ENCODE measurements around the gene MEN1. TPM values are rescaled to one million over a fixed set of nuclear protein-coding genes. Genes with fewer than 3 reads are reported as not detected.

MEN1 gene
- total RNA-seq, 2 donors from 2014 or later: 11.6 to 16.0 TPM

DNA sequence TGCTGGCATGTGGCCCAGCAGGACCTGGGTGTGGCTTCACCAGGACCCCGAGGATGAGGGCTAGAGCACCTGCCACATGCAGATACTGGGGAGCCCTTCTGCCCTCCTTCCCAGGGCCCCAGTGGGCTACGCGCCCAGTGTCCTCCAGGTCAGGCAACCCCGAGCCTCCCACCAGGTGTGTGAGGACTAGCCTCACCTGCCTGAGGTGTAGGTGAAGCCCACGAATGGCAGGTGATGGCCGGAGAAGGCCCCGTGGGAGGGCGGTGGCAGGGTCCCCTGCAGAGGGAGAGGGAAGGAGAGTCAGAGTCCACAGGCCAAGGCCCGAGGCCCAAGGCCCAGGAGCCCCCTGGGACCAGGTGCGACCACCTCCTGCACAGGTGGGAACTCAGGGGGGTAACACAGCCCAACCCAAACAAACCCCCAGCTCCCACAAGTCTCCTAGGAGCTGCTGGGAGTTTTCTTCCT is 27.6 kb upstream of the MEN1 start:
- TF ChIP-seq, protein P1, sequence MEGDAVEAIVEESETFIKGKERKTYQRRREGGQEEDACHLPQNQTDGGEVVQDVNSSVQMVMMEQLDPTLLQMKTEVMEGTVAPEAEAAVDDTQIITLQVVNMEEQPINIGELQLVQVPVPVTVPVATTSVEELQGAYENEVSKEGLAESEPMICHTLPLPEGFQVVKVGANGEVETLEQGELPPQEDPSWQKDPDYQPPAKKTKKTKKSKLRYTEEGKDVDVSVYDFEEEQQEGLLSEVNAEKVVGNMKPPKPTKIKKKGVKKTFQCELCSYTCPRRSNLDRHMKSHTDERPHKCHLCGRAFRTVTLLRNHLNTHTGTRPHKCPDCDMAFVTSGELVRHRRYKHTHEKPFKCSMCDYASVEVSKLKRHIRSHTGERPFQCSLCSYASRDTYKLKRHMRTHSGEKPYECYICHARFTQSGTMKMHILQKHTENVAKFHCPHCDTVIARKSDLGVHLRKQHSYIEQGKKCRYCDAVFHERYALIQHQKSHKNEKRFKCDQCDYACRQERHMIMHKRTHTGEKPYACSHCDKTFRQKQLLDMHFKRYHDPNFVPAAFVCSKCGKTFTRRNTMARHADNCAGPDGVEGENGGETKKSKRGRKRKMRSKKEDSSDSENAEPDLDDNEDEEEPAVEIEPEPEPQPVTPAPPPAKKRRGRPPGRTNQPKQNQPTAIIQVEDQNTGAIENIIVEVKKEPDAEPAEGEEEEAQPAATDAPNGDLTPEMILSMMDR (IDR thresholded peaks at IDR 0.05): no peak
- no peaks in the 10 kb centered on the region for H3K36me3 ChIP-seq
- no peak overlapping the region for H3K4me3 ChIP-seq
- H3K27me3 ChIP-seq (replicated peaks; ENCODE audit: insufficient read depth): no peaks in the 10 kb centered on the region
- no peak overlapping the region for H3K27ac ChIP-seq
- no peaks in the 10 kb centered on the region for H3K9me3 ChIP-seq
- ATAC-seq (ENCODE audit: insufficient number of reproducible peaks, low FRiP score, low read depth) (no peak), DNase-seq (ENCODE audit: low spot score) (no peak)
- no peaks in the 10 kb centered on the region for H3K4me1 ChIP-seq (ENCODE audit: control insufficient read depth in 1 of 2, low read depth in 2 of 2)

DNA sequence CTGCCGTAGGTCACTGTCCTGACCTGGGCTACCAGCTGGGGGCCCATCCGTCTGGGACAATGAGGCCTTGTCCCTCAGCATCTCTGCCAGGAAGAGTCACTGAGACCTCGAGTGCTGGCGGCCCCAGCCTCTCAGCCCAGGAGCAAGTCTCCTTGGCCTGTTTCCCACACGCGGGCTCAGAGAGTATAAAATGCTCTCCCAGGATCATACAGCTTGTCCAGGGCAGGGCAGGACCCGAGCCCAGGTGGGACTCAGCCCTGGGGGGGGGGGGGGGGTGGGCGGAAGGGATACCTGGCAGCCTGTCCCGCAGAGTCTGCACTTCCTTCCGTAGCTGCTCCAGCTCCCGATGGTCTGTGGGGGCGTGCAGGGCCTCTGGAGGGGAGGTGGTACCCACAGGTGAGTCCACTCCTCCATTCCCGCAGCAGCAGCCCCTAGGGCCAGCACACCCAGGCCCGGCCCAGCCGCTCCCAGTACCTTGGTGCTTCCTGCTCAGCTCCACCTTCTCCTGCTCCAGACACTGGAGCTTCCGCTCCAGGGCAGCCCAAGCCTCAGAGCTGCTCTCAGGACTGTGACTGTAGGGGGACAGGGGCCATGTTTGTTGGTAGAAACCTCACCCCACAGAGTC is 26.2 kb upstream of the MEN1 start:
- Histone ChIP-seq H3K4me1 (ENCODE audit: control insufficient read depth in 1 of 2, low read depth in 2 of 2) (no peaks in the 10 kb centered on the region), H3K27me3 (replicated peaks; ENCODE audit: insufficient read depth) (no peaks in the 10 kb centered on the region), H3K4me3 (no peak overlapping the region), H3K36me3 (no peaks in the 10 kb centered on the region), H3K9me3 (no peaks in the 10 kb centered on the region), H3K27ac (no peak overlapping the region)
- DNase-seq (ENCODE audit: low spot score) (no peak), ATAC-seq (ENCODE audit: insufficient number of reproducible peaks, low FRiP score, low read depth) (no peak)
- TF ChIP-seq, protein P1 (IDR thresholded peaks at IDR 0.05): no peak

DNA sequence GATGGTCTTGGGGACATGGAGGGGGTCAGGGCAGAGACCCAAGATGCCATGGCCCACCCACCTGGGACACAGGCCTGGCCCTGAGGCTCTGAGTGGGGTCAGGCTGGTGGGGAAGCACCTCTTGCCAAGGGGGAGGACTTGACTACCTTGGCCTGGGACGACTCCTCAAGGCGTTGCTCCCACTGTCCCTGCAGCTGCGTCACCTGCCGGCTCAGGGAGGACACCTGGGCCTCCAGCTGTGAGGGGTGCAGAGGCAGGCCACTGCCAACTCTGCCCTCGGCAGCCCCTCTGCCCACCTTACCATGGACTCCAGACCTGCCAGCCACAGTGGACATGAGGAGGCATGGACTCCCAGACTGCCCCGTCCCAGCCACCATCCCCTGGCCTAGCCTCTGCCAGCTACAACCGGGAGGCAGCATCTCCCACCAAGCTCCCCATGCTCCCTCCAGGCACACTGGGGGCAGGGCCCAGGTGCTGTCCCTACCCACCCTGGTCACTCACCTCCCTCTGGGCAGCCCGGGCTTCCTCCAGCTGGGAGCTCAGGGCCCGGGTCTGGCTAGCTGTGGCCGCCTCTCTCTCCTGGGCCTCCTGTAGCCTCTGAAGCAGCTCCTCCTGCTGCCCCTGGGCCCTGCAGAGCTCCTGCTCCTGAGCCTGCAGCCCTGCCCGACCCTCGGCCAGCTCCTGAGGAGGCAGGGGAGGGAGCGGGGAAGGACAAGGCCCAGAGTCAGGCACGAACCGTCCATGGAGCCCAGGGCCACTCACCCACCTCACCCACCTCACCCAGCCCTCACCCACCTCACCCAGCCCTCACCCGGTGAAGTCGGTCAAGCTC is 25.5 kb upstream of the MEN1 start:
- no peak for ATAC-seq (ENCODE audit: insufficient number of reproducible peaks, low FRiP score, low read depth)

DNA sequence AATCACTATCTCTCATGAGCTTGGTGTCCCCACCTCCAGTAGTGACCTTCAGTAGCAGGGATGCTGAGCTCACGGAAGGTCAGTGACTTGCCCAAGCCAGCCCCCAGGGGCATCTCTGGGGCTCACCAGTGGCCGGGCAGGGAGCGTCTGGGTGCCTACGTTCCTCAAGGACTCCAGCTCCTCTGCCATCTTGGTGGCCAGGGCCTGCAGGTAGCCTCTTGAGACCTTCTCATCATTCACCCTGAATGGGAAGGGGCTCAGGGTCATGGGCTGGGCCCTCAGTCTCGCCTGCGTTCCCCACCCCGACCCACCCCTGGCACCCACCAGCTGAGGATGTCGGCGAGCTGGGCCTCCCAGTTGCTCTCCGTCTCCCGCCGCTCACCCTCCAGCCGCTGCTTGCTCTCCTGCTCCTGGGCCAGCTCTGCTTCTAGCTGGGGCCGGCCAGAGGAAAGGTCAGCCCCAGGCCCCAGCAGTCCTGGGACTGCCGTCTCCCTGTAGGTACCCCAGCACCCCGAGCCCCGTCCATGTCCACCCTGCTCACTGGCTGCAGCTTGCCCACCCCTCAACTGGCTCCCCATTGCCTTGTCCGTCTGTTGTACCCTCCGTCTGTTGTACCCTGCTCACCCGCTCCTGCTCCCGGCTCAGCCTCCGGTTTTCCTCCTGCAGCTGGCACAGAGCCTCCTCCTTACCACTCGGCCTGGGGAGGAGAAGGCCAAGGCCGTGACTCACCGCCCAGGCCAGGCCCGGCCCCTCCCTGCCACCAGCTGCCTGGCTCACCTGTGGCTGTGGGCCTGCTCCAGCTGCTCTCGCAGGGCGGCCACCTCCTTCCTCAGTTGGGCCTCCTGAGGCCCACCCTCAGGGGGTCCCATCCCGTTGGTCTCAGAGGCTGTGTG is 24.6 kb upstream of the MEN1 start:
- no peak for DNase-seq (ENCODE audit: low spot score)
- Histone ChIP-seq H3K27me3 (replicated peaks; ENCODE audit: insufficient read depth) (no peaks in the 10 kb centered on the region), H3K4me1 (ENCODE audit: control insufficient read depth in 1 of 2, low read depth in 2 of 2) (no peaks in the 10 kb centered on the region), H3K27ac (no peak overlapping the region), H3K9me3 (no peaks in the 10 kb centered on the region), H3K36me3 (no peaks in the 10 kb centered on the region), H3K4me3 (no peak overlapping the region)
- TF ChIP-seq, protein P1 (IDR thresholded peaks at IDR 0.05): no peak
- no peak for ATAC-seq (ENCODE audit: insufficient number of reproducible peaks, low FRiP score, low read depth)

More for the DNA sequence above, 25.5 kb upstream of the MEN1 start:
- no peaks in the 10 kb centered on the region for H3K27me3 ChIP-seq (replicated peaks; ENCODE audit: insufficient read depth)
- TF ChIP-seq, protein P1 (IDR thresholded peaks at IDR 0.05): no peak
- H3K9me3 ChIP-seq: no peaks in the 10 kb centered on the region
- no peak overlapping the region for H3K4me3 ChIP-seq
- no peak overlapping the region for H3K27ac ChIP-seq
- H3K36me3 ChIP-seq: no peaks in the 10 kb centered on the region
- DNase-seq (ENCODE audit: low spot score): no peak
- H3K4me1 ChIP-seq (ENCODE audit: control insufficient read depth in 1 of 2, low read depth in 2 of 2): no peaks in the 10 kb centered on the region

All from thoracic aorta (tissue), 2 donors.